HG03175 (cell line): ENCODE data around the gene KIF6.

Experiments used
- ATAC-seq: cut with Tn5 transposase; IDR thresholded peaks from one replicate; pipeline ENCODE4 v1.9.1; 2021; ENCODE audit warnings: mild to moderate bottlenecking, moderate library complexity; ENCODE audit not compliant: unreplicated experiment

Gene KIF6

GRCh38 chr6:39602601-39603519 is 122.3 kb downstream of the KIF6 start:
- no peak for ATAC-seq

DNA sequence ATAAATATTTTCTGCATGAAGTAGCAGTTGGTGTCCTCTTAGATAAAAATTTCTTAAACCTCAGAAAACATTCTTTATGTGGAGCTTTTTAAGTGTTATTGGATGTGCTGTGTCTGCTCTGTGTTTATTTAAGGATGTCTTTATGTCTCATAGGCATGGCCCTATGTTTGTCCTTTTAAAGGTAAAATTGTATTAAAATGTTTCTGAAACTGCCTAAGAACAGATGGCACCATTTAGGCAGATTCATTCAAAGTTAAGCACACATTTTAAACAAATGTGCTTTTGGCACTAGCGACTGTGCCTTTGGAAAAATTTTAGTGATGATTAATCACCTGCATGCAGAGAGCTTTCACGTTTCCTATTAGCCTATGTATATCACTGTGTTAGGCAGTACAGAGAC is 125.2 kb downstream of the KIF6 start:
- ATAC-seq, result no peak

DNA sequence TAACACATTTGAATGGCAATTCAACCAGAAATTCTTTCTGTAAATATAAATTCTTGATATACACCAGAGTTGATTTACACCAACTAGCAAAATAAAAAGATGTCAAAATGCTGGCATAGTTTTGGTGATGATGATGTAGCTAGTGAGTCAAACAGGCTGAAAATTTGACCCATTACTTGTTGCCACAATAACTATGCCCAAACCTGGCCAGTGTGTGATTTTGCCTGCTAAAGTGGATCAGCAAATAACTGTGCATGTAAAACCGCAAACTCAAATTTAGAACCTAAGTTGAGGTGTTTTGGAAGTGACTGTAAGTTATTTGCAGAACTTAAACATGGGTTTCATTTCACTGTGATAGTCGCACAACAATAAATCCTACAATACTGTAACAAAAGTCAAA is 125.9 kb downstream of the KIF6 start:
- no peak for ATAC-seq

- no peak for ATAC-seq
Measured at GRCh38 chr6:39594285-39594684, 130.9 kb downstream of the KIF6 start.

DNA sequence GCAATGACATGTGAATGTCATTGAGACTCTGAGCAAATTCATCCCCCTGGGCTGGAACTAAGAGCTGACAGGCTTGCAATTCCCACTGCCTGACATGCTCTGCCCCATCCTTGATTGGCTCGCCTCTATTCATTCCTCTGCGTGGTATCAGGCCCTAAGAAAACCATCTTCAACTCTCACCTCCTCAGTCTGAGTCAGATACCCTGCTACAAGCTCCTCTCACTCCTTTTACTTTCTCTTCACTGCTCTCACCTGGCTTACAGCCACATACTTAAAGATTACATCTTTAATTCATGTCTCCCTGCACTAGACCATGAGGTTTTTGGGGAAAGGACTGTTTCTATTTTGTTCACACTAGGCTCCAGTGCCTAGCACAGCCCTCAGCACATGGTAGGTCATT is 131.6 kb downstream of the KIF6 start:
- ATAC-seq, result no peak

DNA sequence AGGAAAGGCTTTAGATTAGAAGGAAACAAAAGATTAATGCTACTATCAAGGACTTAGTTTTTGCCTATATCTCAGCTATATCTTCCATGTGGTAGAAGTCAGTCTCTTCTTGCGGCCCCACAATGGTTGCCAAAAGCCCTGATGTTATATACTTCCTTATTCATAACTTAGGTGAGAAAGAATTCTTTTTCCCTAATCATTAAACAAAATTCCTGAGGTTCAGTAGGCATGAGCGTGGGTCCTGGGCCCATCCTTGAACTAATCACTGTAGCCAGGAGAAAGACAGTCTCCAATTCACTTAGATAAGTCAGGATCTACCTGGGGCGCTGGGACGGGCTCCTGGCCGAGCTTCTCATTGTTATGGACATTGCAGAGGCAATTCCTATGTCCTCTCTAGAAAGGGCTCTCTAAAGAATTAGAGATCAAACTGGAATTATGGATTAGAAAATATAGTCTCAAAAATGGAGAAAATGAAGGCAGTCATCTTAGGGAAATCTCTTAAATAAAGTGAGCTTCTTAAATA is 134.3 kb downstream of the KIF6 start:
- no peak for ATAC-seq

DNA sequence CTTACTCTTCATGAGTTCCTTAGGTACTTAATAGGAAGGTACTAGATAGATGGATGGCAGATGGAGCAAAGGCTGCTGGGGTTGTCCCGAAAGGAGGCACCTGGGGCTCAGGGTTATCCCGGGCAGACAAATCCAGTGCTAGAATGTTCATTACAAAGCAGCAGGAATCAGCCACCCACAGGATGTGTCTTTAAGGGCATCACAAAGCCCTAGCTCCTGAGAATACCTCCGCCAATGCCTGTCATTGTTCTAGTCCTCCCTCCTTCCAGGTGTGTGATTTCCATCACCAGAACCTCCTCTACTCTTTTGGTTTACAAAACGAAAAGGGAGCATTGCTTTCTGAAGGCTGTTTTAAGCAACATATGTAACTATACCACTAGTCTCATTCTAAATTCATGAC is 138.1 kb downstream of the KIF6 start:
- no peak for ATAC-seq

DNA sequence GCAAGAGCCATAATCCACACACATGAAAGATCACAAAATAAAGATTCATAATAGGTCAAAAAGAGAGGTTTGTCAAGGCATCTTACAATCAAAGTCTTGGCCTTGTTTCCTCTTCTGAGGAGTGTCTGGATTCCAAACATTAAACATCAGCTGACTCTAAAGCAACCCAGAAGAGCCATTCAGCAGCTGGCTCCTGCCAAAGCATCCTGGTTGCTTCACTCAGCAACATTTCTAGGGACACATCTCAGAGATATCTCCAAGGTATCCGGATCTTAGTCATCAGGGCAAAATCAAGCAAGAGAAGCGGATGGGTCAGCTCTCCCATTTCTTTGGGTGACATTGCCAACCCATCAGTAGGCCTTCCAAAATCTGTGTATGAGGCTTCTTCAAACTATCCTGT is 139.6 kb downstream of the KIF6 start:
- no peak for ATAC-seq

DNA sequence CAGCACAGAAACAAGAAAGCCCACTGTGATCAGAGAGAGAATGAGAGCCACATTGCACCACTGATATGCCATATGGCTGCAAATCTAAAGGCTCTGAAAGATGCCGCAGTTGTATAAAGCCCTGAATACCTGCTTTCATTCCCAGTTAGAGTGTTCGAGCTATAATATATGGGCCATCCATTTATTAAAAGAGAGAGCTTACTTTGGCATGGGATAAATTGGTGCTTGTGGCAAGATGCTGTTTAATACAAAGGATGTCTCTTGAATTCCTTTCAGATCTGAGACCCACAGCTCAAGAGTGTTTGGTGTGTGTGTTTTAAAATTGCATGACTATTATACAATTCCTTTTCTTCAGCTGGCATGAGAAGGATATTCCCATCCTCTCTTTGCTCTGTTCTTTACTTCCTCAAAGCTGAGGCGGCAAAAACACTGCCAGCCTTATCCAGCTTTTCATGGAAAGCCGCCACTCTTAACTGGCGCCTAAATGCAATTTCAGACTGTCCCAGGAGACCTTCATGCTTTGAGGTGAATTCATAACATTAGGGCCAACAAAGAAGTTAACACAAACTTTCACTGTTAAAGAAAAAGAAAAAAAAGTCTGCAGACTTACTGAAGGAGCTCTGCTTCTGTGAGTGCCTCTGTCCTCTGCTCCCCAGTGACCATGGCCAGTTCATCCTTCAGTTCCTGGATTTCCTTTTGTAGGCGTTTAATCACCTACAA is 147.6 kb downstream of the KIF6 start:
- ATAC-seq, result no peak

DNA sequence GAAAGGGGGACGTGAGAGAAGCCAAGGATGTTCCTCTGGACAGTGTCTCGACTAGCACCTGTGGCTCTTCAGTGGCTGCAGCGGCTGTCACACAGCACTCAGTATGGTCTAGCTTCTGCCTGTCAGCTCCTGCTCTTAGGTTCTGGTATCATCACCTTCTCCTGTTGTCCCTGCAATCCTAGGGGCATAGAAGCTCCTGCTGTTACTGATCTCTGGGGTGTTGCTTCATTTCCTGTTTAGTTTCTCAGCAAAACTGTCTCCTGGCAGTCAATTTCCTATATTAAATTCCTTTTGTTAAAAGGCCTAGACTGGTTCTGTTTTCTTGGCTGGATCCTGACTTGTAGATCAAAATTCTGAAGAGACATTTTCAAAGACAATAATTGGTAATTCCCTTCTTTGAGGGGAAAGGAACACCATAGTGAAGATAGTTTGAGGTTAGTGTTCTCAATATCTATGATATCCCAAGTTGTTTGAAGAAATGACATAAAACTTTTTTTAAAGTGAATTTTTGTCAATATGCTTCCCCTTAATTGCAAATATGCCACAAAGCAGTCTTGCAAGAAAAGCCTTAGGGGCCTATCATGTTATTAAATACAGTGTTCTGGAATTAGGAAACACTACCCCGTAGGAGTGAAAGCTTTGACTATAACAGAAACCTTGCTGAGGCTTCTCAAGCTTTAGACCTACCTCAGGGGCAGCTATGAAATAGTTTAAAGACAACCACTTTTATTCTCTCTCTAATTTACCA is 148.5 kb downstream of the KIF6 start:
- no peak for ATAC-seq

DNA sequence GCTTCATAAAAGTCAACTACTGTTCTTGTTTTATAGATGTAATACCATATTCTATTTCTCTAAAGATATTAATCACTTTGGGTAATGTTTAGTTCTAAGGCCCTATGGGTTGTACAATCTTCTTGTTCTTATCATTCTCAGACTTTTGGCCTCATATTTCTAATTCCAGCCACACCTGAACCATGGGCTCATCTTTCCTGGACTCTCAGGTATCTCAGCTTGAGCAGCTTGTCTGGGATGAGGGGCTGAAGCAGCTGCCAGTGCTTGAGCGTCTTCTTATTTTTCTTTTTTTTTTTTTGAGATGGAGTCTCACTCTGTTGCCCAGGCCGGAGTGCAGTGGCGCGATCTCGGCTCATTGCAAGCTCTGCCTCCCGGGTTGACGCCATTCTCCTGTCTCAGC is 150.2 kb downstream of the KIF6 start:
- no peak for ATAC-seq

- ATAC-seq, result no peak
Measured at GRCh38 chr6:39573541-39573940, 151.7 kb downstream of the KIF6 start.

GRCh38 chr6:39572661-39573340 is 152.4 kb downstream of the KIF6 start:
- ATAC-seq, result no peak

DNA sequence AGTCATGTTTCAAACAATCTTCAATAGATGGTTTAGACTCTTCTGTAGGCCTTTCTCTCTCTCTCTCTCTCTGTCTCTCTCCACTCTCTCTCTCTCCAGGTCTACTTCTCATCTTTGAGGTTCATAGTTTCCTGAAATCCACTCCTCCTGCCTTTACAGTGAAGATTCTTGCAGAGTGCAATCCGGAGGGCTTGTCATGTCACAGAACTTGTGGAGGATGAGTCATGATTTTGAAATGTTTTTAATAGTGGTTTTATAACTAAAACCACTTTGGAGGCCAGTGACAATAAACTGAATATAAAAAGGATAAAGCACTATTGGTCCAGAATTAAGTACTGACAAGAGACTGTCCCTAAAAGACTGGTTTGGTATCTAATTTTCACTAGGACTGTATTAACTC is 156.3 kb downstream of the KIF6 start:
- no peak for ATAC-seq

GRCh38 chr6:39567091-39567490 is 158.1 kb downstream of the KIF6 start:
- ATAC-seq, result no peak

GRCh38 chr6:39566456-39566855 is 158.8 kb downstream of the KIF6 start:
- no peak for ATAC-seq

- no peak for ATAC-seq
Measured at GRCh38 chr6:39565956-39566355, 159.3 kb downstream of the KIF6 start.

DNA sequence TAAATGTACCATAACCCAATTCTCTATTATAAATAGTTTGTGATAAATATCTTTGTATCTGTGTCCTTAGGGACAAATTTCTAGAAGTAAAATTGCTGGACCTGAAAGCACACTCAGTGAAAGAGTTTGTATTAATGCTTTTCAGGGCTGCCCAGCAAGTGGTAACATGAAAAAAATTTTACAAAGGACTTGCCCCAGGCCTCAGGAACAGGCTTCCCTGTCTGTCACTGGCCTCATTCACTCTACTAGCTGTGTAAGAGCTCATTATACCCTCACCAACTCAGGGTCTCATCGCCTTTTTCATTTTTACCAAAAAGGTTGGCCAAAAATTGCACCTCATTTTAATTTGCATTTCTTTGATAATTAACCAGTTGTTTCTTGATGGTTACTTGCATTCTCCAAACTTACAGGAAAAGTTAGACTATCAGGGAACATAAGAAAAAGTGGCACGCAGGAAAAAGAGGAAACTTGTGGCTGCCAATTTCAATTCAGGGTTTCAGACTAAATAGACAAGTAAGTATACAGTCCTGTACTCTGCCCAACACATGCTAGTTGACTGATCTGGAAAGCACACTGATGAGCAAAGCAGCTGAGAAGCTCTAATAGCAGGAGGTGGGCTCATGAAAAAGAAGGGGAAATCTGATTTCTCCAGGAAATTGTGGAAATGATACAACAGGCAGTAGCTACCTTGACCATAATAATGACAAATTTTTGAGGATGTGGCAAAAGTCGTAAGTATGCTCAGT is 161.5 kb downstream of the KIF6 start:
- no peak for ATAC-seq

GRCh38 chr6:39561536-39562266 is 163.5 kb downstream of the KIF6 start:
- ATAC-seq, result no peak
